WTC11 (cell line): ENCODE results near the gene PRRC2C. TPM values are rescaled to one million over a fixed set of nuclear protein-coding genes. Genes with fewer than 3 reads are reported as not detected.
"Not testable (repeated sequence)": the region's sequence is repeated elsewhere in the genome, so short reads cannot be mapped to it uniquely, and the experiment has no call there.

Experiments
- ATAC-seq: fragments of 200-7000 bp; cut with Tn5 transposase; 2 replicates; pipeline ENCODE4 v1.10.0; 2021; ENCODE audit warnings: mild to moderate bottlenecking, moderate library complexity
- CTCF ChIA-PET: fragments of 300-600 bp; sonication (Branson Sonifier 250); formaldehyde crosslinking; loops from one replicate; lab custom pipeline; 2021; ENCODE audit warnings: antibody characterized with exemption; lab: Charles Lee
- POLR2A ChIA-PET: fragments of 350-600 bp; sonication (Branson Sonifier 250); formaldehyde crosslinking; loops from one replicate; lab custom pipeline; 2021; ENCODE audit warnings: antibody characterized with exemption; lab: Charles Lee
- DNase-seq: peaks from one replicate; pipeline ENCODE4 v3.0.0; 2021; ENCODE audit warnings: low spot score
- H3K27ac Mint-ChIP-seq: 2 replicates; pipeline ENCODE4 v1.8.0; 2021; ENCODE audit warnings: mixed read lengths
- H3K27me3 Mint-ChIP-seq: 2 replicates; pipeline ENCODE4 v1.8.0; 2021; ENCODE audit warnings: low read depth, mild to moderate bottlenecking, moderate library complexity, mixed read lengths
- H3K36me3 Mint-ChIP-seq: 2 replicates; pipeline ENCODE4 v1.8.0; 2021; ENCODE audit warnings: mixed read lengths
- H3K4me1 Mint-ChIP-seq: 2 replicates; pipeline ENCODE4 v1.8.0; 2022; ENCODE audit warnings: mixed read lengths
- H3K4me3 Mint-ChIP-seq: 2 replicates; pipeline ENCODE4 v1.8.0; 2021; ENCODE audit warnings: mild to moderate bottlenecking, moderate library complexity, mixed read lengths
- H3K9me3 Mint-ChIP-seq: 2 replicates; pipeline ENCODE4 v1.8.0; 2021; ENCODE audit warnings: mixed read lengths
- AFF4 ChIP-seq: sonication (generic); formaldehyde crosslinking; IDR thresholded peaks from 2 replicates; pipeline ENCODE4 v1.8.1; 2023; ENCODE audit warnings: mild to moderate bottlenecking, missing genetic modification reagents, borderline replicate concordance
- AR ChIP-seq: fragments of 250-450 bp; sonication (Bioruptor Pico); IDR thresholded peaks from 2 replicates; pipeline ENCODE4 v1.9.0; 2021; ENCODE audit warnings: mild to moderate bottlenecking
- E2F5 ChIP-seq: sonication (generic); formaldehyde crosslinking; IDR thresholded peaks from 2 replicates; pipeline ENCODE4 v1.8.1; 2022; ENCODE audit warnings: mild to moderate bottlenecking, moderate library complexity, missing genetic modification reagents
- ESRRA ChIP-seq: sonication (generic); formaldehyde crosslinking; IDR thresholded peaks from 2 replicates; pipeline ENCODE4 v1.8.1; 2022; ENCODE audit warnings: mild to moderate bottlenecking, missing genetic modification reagents, borderline replicate concordance
- GABPB1 ChIP-seq: sonication (generic); formaldehyde crosslinking; IDR thresholded peaks from 2 replicates; pipeline ENCODE4 v1.8.1; 2023; ENCODE audit warnings: mild to moderate bottlenecking, missing genetic modification reagents
- IRF1 ChIP-seq: sonication (generic); formaldehyde crosslinking; IDR thresholded peaks from 2 replicates; pipeline ENCODE4 v1.8.0; 2023; ENCODE audit warnings: missing genetic modification reagents
- IRF2 ChIP-seq: sonication (generic); formaldehyde crosslinking; IDR thresholded peaks from 2 replicates; pipeline ENCODE4 v1.8.0; 2022; ENCODE audit warnings: low read depth, missing genetic modification reagents, borderline replicate concordance
- JUN ChIP-seq: sonication (generic); formaldehyde crosslinking; IDR thresholded peaks from 2 replicates; pipeline ENCODE4 v1.8.0; 2023; ENCODE audit warnings: mild to moderate bottlenecking, missing genetic modification reagents
- MXD4 ChIP-seq: fragments of 250-450 bp; sonication (Bioruptor Pico); IDR thresholded peaks from 2 replicates; pipeline ENCODE4 v1.8.0; 2021; ENCODE audit warnings: mild to moderate bottlenecking, moderate library complexity, borderline replicate concordance
- NFYB ChIP-seq: sonication (generic); formaldehyde crosslinking; conservative IDR thresholded peaks from 2 replicates; pipeline ENCODE4 v1.8.0; 2022; ENCODE audit warnings: low read depth, missing genetic modification reagents
- NR3C1 ChIP-seq: sonication (generic); formaldehyde crosslinking; conservative IDR thresholded peaks from 2 replicates; pipeline ENCODE4 v1.8.1; 2023; ENCODE audit warnings: low read depth, mild to moderate bottlenecking, missing genetic modification reagents
- SMAD3 ChIP-seq: sonication (generic); formaldehyde crosslinking; IDR thresholded peaks from 2 replicates; pipeline ENCODE4 v1.8.0; 2022; ENCODE audit warnings: missing genetic modification reagents, mild to moderate bottlenecking, borderline replicate concordance
- SOX15 ChIP-seq: fragments of 250-450 bp; sonication (Bioruptor Pico); IDR thresholded peaks from 2 replicates; pipeline ENCODE4 v1.9.0; 2021; ENCODE audit warnings: mild to moderate bottlenecking
- USF1 ChIP-seq: sonication (generic); formaldehyde crosslinking; IDR thresholded peaks from 2 replicates; pipeline ENCODE4 v1.8.0; 2022; ENCODE audit warnings: mild to moderate bottlenecking, missing genetic modification reagents
- ZBTB21 ChIP-seq: sonication (generic); formaldehyde crosslinking; IDR thresholded peaks from 2 replicates; pipeline ENCODE4 v1.8.1; 2023; ENCODE audit warnings: mild to moderate bottlenecking, missing genetic modification reagents, borderline replicate concordance
- ZBTB43 ChIP-seq: sonication (generic); formaldehyde crosslinking; IDR thresholded peaks from 2 replicates; pipeline ENCODE4 v1.8.1; 2023; ENCODE audit warnings: mild to moderate bottlenecking, missing genetic modification reagents
- ZNF219 ChIP-seq: sonication (generic); formaldehyde crosslinking; IDR thresholded peaks from 2 replicates; pipeline ENCODE4 v1.8.0; 2023; ENCODE audit warnings: missing genetic modification reagents, mild to moderate bottlenecking, borderline replicate concordance
- ZNF396 ChIP-seq: fragments of 250-450 bp; sonication (Bioruptor Pico); IDR thresholded peaks from 2 replicates; pipeline ENCODE4 v1.8.0; 2021; ENCODE audit warnings: mild to moderate bottlenecking, moderate library complexity, borderline replicate concordance
- total RNA-seq: library from RNA; stranded (reverse); gene quantifications from 3 replicates; pipeline ENCODE4 v1.2.3, GENCODE V29; 2021

PRRC2C gene
- total RNA-seq, 1 experiment from 2014 or later: 236 TPM

- 0 out of 2 replicates have a peak, but pooled peaks cover 3% of the 10 kb centered on the region for H3K9me3 Mint-ChIP-seq
- H3K4me3 Mint-ChIP-seq: no peak overlapping the region
- ChIA-PET POLR2A (no interaction called here), CTCF (interaction anchor here (0.5 kb wide), 1 partner anchor 251 kb away, joined by 4 read pairs; no protein-coding TSS in a partner anchor)
- no peaks in the 10 kb centered on the region for H3K27me3 Mint-ChIP-seq
- H3K27ac Mint-ChIP-seq: no peak overlapping the region
- DNase-seq (no peak), ATAC-seq (no peak)
- H3K4me1 Mint-ChIP-seq: peaks cover 32% of the 10 kb centered on the region
- H3K36me3 Mint-ChIP-seq: no peaks in the 10 kb centered on the region
- TF ChIP-seq IRF2 (CRISPR knock-in tag) (no peak), USF1 (no peak), ZBTB21 (CRISPR knock-in tag) (no peak), SMAD3 (no peak), ZNF219 (CRISPR knock-in tag) (no peak), GABPB1 (CRISPR knock-in tag) (no peak), E2F5 (CRISPR knock-in tag) (no peak), ZBTB43 (no peak), IRF1 (CRISPR knock-in tag) (no peak), ESRRA (CRISPR knock-in tag) (no peak), ZNF396 (no peak), MXD4 (CRISPR knock-in tag) (no peak), NFYB (CRISPR knock-in tag) (no peak)
Measured at GRCh38 chr1:171438441-171438840, 46.9 kb upstream of the PRRC2C start.

GRCh38 chr1:171440201-171440600 lies 45.1 kb upstream of the PRRC2C start:
- H3K27me3 Mint-ChIP-seq, DNase-seq, POLR2A ChIA-PET, CTCF ChIA-PET, H3K4me3 Mint-ChIP-seq, H3K9me3 Mint-ChIP-seq, H3K27ac Mint-ChIP-seq, H3K36me3 Mint-ChIP-seq, ATAC-seq: not testable (repeated sequence)
- peaks cover 24% of the 10 kb centered on the region for H3K4me1 Mint-ChIP-seq

GRCh38 chr1:171441278-171441895 lies 43.9 kb upstream of the PRRC2C start:
- ATAC-seq, H3K4me3 Mint-ChIP-seq, CTCF ChIA-PET, H3K36me3 Mint-ChIP-seq, H3K9me3 Mint-ChIP-seq, POLR2A ChIA-PET, H3K27me3 Mint-ChIP-seq, DNase-seq, H3K27ac Mint-ChIP-seq: not testable (repeated sequence)
- H3K4me1 Mint-ChIP-seq: peaks cover 26% of the 10 kb centered on the region

GRCh38 chr1:171446386-171446785 lies 38.9 kb upstream of the PRRC2C start:
- ChIA-PET CTCF (no interaction called here), POLR2A (no interaction called here)
- H3K27ac Mint-ChIP-seq: no peak overlapping the region
- no peaks in the 10 kb centered on the region; the same call in 1 of the 2 replicates for H3K9me3 Mint-ChIP-seq
- H3K27me3 Mint-ChIP-seq: no peaks in the 10 kb centered on the region
- H3K36me3 Mint-ChIP-seq: no peaks in the 10 kb centered on the region
- no peak for ATAC-seq
- H3K4me3 Mint-ChIP-seq: no peak overlapping the region
- H3K4me1 Mint-ChIP-seq: peaks cover 14% of the 10 kb centered on the region
- DNase-seq: no peak
- TF ChIP-seq JUN (CRISPR knock-in tag) (no peak), AFF4 (CRISPR knock-in tag) (no peak), NR3C1 (no peak), AR (CRISPR knock-in tag) (no peak), SOX15 (CRISPR knock-in tag) (no peak)
